Duodenal mucosa (tissue), 2 donors: ENCODE results near the gene ELFN2.

Source experiments
- H3K27ac ChIP-seq: one replicate; pipeline ENCODE4 v1.7.0; 2013; ENCODE audit warnings: low read depth, low read length
- H3K27me3 ChIP-seq, 2 donors: one replicate each; pipeline ENCODE4 v1.7.0; 2013; ENCODE audit warnings: low read length in 2 of 2, control low read depth in 1 of 2; ENCODE audit not compliant: insufficient read depth in 2 of 2, control insufficient read depth in 1 of 2
- H3K36me3 ChIP-seq, 2 donors: one replicate each; pipeline ENCODE4 v1.7.0; 2013; ENCODE audit warnings: low read length in 2 of 2, control low read depth in 1 of 2; ENCODE audit not compliant: insufficient read depth in 2 of 2, control insufficient read depth in 1 of 2
- H3K4me1 ChIP-seq, 2 donors: one replicate each; pipeline ENCODE4 v1.7.0; 2013; ENCODE audit warnings: low read length in 2 of 2, control low read depth in 1 of 2; ENCODE audit not compliant: insufficient read depth in 2 of 2, control insufficient read depth in 1 of 2
- H3K4me3 ChIP-seq, 2 donors: one replicate each; pipeline ENCODE4 v1.7.0; 2013; ENCODE audit warnings: low read length in 2 of 2, low read depth in 1 of 2
- H3K9ac ChIP-seq, 2 donors: one replicate each; pipeline ENCODE4 v1.7.0; 2013; ENCODE audit warnings: low read length in 2 of 2, low read depth in 1 of 2
- H3K9me3 ChIP-seq, 2 donors: one replicate each; pipeline ENCODE4 v1.7.0; 2013; ENCODE audit warnings: low read length in 2 of 2, control low read depth in 1 of 2; ENCODE audit not compliant: control insufficient read depth in 1 of 2

Gene ELFN2, protein sequence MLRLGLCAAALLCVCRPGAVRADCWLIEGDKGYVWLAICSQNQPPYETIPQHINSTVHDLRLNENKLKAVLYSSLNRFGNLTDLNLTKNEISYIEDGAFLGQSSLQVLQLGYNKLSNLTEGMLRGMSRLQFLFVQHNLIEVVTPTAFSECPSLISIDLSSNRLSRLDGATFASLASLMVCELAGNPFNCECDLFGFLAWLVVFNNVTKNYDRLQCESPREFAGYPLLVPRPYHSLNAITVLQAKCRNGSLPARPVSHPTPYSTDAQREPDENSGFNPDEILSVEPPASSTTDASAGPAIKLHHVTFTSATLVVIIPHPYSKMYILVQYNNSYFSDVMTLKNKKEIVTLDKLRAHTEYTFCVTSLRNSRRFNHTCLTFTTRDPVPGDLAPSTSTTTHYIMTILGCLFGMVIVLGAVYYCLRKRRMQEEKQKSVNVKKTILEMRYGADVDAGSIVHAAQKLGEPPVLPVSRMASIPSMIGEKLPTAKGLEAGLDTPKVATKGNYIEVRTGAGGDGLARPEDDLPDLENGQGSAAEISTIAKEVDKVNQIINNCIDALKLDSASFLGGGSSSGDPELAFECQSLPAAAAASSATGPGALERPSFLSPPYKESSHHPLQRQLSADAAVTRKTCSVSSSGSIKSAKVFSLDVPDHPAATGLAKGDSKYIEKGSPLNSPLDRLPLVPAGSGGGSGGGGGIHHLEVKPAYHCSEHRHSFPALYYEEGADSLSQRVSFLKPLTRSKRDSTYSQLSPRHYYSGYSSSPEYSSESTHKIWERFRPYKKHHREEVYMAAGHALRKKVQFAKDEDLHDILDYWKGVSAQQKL

GRCh38 chr22:37427135-37427710 lies at the start of gene ELFN2:
Gene ELFN2, minus strand, starts transcription at chr22:37427479. Its CDS starts 51,945 bp downstream, at chr22:37375534.
- Histone ChIP-seq H3K27ac (no peak within 1 kb of the TSS), H3K27me3 (peaks cover 44 to 65% of the 10 kb centered on the region in 2 donors), H3K4me3 (peak within 1 kb of the TSS in 1 of 2 donors; percentile 36), H3K9me3 (no peaks in the 10 kb centered on the region), H3K4me1 (peaks cover 0 to 8% of the 10 kb centered on the region in 2 donors), H3K36me3 (no peaks in the 10 kb centered on the region), H3K9ac (no peak within 1 kb of the TSS)

DNA sequence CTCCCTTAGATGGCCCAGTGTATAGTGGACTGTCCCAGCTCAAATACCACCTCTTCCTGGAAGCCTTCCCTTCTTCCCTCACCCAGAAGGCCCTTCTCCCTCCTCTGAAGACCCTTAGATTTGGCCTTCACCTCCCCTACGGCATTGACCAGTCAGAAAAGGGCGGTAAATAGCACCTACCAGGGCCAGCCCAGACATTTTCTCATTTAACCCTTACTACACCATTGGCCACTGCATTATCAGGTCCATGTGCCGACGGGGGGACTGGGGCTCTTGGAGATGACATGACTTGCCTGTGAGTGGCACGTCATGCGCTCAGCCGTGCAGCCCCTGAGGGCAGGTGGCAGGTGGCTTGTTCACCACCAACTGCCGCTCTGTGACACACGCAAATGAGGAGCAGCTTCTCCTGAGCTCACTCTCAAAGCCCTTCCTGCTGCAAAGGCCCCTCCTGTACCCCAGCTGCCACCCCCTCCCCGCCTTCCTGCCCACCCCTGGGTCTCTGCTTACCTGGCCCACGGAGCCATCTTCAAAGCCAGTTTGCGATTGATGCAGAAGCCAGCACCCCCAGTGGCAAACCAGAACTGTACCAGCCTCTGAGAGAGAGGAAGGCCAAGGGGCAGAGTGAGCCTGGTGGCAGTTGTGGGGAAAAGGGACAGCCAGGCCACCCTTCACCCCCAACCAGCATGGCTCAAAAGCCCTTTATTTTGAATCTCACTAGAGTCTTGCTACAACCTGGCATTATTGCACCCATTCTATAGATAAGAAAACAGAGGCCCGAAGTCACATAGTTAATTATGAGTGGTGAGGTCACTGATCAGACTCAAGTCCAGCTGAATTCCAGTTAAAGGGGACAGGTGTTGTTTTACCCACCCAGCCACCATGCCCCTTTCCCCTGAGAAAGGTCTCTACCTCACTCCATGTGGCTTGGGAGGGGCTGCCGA lies 49.4 kb upstream of the ELFN2 start:
- no peaks in the 10 kb centered on the region for H3K9me3 ChIP-seq
- no peak overlapping the region for H3K9ac ChIP-seq
- no peaks in the 10 kb centered on the region for H3K27me3 ChIP-seq
- H3K4me3 ChIP-seq: no peak overlapping the region
- H3K27ac ChIP-seq: no peak overlapping the region
- H3K4me1 ChIP-seq: no peaks in the 10 kb centered on the region
- H3K36me3 ChIP-seq: peaks cover 0 to 12% of the 10 kb centered on the region in 2 donors

DNA sequence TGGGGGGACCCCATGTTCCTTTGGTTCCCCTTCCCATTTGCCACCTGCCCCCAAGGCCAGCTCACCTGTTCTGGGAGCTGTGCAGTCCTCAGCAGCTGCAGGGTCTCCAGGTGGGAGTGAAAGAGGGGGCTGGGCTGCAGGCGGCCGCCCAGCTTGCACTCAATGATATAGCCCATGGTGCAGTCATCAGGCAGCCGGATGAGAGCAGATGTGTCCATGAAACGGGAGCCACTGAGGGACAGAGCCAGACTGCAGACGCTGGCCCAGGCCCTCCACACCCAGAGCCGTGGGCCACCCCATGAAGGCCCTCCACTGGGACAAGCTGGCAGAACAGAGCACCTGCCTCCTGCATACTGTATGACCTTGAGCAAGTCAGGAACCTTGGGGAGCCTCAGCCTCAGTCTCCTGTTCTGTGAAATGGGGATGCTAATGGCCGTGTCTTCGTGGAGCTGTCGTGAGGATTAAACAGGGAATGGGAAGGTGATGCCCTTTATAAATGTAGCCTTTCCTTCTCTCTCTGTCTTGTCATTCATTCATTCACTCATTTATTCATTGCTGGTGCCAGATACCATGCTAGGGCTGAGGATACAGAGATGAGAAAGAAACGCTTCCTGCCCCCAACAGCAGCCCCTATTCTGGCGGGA lies 47.3 kb upstream of the ELFN2 start:
- peaks cover 6 to 8% of the 10 kb centered on the region in 2 donors for H3K4me1 ChIP-seq
- no peak overlapping the region for H3K4me3 ChIP-seq
- H3K9me3 ChIP-seq: no peaks in the 10 kb centered on the region
- peaks cover 0 to 12% of the 10 kb centered on the region in 2 donors for H3K36me3 ChIP-seq
- no peak overlapping the region for H3K9ac ChIP-seq
- no peaks in the 10 kb centered on the region for H3K27me3 ChIP-seq
- no peak overlapping the region for H3K27ac ChIP-seq

DNA sequence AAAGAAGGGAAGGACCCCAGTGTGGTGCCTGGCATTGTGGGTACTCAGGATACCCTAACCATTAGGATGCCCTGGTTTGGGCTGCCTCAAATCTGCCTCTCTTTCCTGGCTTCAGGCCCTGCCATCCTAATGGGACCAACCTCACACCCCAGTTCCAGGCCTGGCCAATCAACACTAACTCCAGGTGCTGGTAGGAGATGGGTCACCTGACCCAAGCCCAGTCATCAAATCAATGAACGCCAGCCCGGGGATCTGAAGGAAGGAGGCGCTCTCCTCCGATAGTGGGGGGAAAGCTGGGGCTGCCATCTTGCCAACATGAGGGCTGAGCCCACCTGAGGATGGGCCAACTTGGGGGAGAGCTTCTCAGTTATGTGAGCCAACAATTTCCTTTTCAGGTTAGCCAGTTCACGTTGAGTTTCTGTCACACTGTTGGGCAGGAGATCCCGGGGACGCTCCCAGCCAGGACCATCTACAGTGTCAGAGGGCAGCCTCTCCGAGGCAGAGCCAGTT lies 46.2 kb upstream of the ELFN2 start:
- no peak overlapping the region for H3K27ac ChIP-seq
- no peak overlapping the region for H3K4me3 ChIP-seq
- no peaks in the 10 kb centered on the region for H3K27me3 ChIP-seq
- peaks cover 11% of the 10 kb centered on the region in 2 donors for H3K4me1 ChIP-seq
- no peak overlapping the region for H3K9ac ChIP-seq
- H3K36me3 ChIP-seq: peaks cover 0 to 6% of the 10 kb centered on the region in 2 donors
- H3K9me3 ChIP-seq: no peaks in the 10 kb centered on the region

DNA sequence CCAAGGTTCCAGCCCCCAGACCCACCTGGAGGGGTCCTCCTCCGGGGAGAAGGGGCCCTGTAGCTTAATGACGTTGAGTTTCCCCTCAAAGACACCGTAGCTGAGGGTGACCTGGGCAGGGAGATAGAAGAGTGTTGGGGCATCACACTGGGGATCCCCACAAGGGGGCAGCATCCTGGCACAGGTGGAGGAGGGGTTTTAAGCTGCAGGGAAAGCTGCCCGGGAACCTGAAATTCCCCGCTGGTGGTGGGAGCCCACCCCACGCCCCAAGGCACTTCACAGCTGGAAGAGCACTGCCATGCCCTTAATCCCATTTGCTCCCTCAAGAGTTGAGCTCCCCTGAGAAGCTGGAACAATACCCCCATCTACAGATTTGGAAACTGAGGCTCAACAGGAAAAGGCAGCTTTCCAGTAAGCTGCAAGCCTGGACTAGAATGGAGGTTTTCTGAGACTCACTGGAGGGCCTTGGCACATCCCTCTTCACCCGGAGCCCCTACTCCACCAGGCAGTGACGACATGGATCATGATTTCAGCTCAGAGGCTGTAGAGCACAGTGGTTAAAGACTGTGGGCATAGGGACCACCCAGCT lies 45.2 kb upstream of the ELFN2 start:
- Histone ChIP-seq H3K27ac (no peak overlapping the region), H3K36me3 (peaks cover 0 to 4% of the 10 kb centered on the region in 2 donors), H3K4me3 (no peak overlapping the region), H3K4me1 (peaks cover 11 to 16% of the 10 kb centered on the region in 2 donors), H3K9ac (no peak overlapping the region), H3K9me3 (no peaks in the 10 kb centered on the region), H3K27me3 (no peaks in the 10 kb centered on the region)

DNA sequence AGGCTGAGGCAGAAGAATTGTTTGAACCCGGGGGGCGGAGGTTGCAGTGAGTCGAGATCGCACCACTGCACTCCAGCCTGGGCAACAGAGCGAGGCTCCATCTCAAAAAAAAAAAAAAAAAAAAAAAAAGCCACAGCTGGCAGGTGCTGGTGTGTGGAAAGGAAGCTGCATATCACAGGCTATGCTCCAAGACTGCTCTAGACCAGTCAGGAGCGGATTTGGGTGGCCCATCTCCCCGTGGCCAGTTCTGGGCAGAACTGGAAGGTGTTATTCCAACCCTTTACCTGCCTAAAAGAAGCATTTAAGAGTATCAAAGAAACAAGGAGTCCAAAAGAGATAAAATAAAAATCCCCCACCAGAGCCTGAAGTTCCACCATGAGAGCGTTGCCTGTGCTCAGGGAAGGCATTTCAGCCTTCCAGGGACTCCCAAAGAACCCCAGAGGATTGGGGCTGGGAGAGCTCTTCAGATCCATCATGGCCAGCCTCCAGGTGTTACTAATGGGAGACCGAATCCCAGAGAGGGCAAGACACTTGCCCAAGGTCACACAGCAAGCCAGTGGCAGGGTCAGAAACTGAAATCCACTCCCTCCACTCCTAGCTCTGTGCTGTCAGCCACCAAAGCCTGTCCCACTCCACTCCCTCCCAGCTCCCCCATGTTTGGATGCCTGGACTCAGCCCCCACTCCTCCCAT lies 44.6 kb upstream of the ELFN2 start:
- Histone ChIP-seq H3K27me3 (no peaks in the 10 kb centered on the region), H3K9ac (no peak overlapping the region), H3K9me3 (no peaks in the 10 kb centered on the region), H3K36me3 (peaks cover 0 to 4% of the 10 kb centered on the region in 2 donors), H3K27ac (no peak overlapping the region), H3K4me3 (no peak overlapping the region), H3K4me1 (peaks cover 11 to 16% of the 10 kb centered on the region in 2 donors)

DNA sequence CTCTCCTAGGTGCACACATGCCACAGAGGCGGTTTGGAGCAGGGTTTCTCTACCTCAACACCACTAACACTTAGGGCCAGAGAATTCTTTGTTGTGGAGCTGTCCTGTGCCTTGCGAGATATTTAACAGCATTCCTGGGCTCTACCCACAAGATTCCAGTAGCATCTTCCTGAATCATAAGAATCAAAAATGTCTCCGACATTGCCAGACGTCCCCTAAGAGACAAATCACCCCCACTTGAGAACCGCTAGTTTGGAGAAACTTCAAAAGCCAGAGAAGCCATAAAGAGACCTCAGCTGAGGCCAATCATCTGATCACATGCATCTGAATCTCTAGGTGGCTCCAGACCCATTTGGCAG lies 42.8 kb upstream of the ELFN2 start:
- Histone ChIP-seq H3K4me1 (peaks cover 11 to 16% of the 10 kb centered on the region in 2 donors), H3K9ac (no peak overlapping the region), H3K36me3 (peaks cover 0 to 6% of the 10 kb centered on the region in 2 donors), H3K27ac (no peak overlapping the region), H3K27me3 (no peaks in the 10 kb centered on the region), H3K4me3 (no peak overlapping the region), H3K9me3 (no peaks in the 10 kb centered on the region)

GRCh38 chr22:37469416-37470086 lies 42.3 kb upstream of the ELFN2 start:
- Histone ChIP-seq H3K4me3 (no peak overlapping the region), H3K9me3 (no peaks in the 10 kb centered on the region), H3K4me1 (peaks cover 11 to 16% of the 10 kb centered on the region in 2 donors), H3K27ac (no peak overlapping the region), H3K9ac (no peak overlapping the region), H3K36me3 (peaks cover 0 to 6% of the 10 kb centered on the region in 2 donors), H3K27me3 (no peaks in the 10 kb centered on the region)
